D341Med (cell line): ENCODE measurements around the gene NID1.
A peak's percentile ranks its signal among the peaks of the same experiment; 100 is the strongest.

Experiments used
- DNase-seq: peaks from one replicate; pipeline ENCODE4 v3.0.0; 2012; ENCODE audit warnings: low spot score

Gene NID1, protein sequence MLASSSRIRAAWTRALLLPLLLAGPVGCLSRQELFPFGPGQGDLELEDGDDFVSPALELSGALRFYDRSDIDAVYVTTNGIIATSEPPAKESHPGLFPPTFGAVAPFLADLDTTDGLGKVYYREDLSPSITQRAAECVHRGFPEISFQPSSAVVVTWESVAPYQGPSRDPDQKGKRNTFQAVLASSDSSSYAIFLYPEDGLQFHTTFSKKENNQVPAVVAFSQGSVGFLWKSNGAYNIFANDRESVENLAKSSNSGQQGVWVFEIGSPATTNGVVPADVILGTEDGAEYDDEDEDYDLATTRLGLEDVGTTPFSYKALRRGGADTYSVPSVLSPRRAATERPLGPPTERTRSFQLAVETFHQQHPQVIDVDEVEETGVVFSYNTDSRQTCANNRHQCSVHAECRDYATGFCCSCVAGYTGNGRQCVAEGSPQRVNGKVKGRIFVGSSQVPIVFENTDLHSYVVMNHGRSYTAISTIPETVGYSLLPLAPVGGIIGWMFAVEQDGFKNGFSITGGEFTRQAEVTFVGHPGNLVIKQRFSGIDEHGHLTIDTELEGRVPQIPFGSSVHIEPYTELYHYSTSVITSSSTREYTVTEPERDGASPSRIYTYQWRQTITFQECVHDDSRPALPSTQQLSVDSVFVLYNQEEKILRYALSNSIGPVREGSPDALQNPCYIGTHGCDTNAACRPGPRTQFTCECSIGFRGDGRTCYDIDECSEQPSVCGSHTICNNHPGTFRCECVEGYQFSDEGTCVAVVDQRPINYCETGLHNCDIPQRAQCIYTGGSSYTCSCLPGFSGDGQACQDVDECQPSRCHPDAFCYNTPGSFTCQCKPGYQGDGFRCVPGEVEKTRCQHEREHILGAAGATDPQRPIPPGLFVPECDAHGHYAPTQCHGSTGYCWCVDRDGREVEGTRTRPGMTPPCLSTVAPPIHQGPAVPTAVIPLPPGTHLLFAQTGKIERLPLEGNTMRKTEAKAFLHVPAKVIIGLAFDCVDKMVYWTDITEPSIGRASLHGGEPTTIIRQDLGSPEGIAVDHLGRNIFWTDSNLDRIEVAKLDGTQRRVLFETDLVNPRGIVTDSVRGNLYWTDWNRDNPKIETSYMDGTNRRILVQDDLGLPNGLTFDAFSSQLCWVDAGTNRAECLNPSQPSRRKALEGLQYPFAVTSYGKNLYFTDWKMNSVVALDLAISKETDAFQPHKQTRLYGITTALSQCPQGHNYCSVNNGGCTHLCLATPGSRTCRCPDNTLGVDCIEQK

DNA sequence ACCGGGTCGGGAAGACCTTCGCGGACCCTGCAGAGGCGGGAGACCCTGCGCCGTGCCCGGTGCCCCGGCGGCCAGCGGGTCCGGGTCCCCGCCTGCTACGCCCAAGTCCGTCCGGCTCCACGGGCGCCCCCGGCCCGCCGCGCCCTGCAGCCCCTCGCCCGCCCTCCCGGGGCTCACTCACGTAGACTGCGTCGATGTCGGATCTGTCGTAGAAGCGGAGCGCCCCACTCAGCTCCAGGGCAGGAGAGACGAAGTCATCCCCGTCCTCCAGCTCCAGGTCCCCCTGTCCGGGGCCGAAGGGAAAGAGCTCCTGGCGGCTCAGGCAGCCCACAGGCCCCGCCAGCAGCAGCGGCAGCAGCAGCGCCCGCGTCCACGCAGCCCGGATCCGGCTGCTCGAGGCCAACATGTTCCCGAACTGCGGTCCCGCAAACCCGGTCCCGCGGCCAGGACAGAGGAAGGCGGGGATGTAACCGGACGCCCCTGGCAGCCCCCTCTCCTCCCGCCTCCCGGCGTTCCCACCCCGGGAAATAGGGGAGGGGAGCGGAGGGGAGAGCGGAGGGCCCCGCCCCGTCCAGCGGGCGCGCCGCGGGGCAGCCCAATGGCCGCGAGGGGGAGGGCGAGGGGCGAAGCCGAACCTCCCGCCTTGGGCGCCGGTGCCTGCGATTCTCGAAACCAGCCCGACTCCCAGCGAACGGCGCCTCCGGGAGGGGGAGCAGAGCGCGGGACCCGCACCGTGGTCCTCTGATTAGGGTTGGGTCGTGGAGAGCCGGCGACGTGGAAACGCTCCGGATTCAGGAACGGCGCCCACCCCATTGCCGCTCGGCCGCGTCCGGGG, at the start of gene NID1:
Gene NID1, minus strand, starts transcription at position 417 of the 835 bp plus-strand sequence. Its CDS starts 11 bp downstream, at position 406.
- DNase-seq: peak; percentile 85

DNA sequence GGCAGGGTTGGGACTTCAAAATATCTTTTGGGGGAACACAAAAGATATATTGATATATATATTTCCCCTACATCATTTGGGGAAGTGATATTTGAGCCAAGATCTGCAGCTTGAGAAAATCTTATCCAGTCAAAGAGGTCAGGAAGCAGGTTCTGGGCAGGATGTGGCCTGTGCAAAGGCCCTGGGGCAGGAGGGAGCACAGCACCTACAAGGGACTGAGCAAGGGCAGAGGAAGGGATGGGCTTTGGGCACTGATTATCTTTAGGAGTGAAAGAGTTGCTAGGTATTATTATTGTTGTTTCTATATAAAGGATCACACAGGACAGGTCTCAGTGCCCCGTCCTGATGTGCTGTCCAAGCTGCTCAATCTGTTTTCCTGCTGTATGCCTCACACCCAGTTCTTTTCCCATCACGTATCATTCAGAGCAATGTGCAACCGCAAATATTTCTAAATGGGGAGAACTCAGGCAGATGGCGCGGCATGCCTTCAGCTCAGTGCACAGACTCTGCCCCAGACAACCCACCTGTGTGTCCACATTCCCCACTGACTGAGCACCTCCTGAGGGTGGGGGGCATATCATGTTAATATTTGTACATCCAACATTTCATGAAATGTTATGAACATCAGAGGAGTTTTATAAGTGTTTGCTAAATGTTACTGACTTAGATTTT, 49.3 kb upstream of the NID1 start:
- DNase-seq: no peak

DNA sequence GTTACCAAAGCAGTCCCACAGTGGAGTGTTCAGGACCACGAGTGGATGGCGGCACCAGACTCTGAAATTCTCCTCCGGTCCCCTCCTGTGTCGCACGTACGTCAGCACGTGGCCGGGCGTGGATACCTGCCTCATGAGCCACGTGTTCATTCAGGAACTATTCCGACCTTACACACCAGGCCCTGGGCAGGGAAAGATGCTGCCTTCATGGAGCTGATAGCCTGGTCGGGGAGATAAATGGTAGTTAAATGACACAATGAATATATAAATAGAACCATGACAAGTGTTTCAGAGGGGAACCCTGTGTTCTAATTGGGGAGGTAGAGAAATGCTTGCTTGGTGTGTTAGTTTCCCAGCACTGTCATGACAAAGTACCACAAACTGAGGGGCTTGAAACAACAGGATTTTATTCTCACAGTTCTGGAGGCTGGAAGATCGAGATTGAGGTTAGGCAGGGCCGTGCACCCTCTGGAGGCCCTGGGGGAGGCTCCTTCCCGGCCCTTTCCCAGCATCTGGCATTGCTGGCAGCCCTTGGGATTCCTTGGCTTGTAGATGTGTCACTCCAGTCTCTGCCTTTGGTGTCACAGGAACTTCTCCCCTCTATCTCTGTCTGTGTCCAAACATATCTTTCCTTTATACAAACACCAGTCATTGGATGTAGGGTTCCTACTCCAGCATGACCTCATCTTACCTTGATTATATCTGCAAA, 48.6 kb upstream of the NID1 start:
- no peak for DNase-seq

DNA sequence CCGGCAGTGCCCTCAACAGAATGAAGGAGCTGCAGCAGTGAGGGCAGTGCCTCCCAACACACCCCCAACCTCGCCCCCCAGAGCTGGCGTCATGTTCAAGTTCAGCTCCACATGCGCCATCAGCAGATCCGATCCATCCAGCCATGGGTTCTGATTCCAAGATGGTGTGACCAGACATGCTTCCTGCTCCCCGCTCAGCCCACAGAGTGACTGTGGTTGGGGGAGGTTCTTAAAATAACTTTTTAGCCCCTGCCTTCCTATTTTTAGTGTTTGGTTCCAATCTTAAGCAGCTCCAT, 47.4 kb upstream of the NID1 start:
- no peak for DNase-seq

DNA sequence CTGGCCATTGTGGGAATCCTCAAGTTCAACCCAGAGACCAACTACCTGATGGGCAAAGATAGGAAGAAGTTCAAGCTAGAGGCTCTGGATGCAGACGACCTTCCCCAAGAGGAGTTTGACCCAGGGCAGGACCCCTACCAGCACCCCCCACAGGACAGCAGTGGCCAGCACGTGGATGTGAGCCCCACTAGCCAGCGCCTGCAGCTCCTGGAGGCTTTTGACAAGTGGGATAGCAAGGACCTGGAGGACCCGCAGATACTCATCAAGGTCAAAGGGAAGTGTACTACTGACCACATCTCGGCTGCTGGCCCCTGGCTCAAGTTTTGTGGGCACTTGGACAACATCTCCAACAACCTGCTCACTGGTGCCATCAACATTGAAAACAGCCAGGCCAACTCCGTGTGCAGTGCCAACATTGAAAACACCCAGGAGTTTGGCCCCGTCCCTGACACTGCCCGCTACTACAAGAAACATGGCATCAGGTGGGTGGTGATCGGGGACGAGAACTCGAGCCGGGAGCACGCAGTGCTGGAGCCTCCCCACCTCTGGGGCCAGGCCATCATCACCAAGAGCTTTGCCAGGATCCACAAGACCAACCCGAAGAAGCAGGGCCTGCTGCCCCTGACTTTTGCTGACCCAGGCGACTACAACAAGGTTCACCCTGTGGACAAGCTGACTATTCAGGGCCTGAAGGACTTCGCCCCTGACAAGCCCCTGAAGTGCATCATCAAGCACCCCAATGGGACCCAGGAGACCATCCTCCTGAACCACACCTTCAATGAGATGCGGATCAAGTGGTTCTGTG, 46.8 kb upstream of the NID1 start:
- no peak for DNase-seq

DNA sequence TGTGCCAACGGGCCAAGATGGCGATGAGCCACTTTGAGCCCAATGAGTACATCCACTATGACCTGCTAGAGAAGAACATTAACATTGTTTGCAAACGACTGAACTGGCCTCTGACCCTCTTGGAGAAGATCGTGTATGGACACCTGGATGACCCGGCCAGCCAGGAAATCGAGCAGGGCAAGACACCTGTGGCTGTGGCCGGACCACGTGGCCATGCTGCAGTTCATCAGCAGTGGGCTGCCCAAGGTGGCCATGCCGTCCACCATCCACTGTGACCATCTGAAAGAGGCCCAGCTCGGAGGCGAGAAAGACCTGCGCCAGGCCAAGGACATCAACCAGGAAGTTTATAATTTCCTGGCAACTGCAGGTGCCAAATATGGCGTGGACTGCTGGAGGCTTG, 45.2 kb upstream of the NID1 start:
- DNase-seq: no peak

DNA sequence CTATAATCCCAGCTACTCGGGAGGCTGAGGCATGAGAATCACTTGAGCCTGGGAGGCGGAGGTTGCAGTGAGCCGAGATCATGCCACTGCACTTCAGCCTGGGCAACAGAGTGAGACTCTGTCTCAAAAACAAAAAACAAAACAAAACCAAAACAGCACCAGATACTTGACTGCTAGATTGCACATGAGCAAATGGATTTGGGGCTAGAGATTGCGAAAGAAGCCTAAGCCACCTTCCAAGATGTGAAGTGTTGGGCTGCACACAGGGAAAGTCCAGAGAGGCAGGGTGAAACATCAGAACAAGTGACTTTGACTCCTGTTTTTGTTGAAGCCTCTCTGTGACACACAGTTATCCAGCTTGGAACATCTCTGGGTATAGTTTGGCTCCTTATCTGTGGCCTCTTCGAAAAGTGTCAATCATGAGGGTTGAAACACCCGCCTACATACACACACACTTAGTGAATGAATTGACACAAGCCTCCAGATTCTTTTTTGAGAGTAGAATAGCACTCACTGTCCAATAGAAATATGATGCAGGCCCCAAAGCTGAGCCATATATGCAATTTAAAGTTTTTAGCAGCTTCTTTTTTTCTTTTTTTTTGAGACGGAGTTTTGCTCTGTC, 43.2 kb upstream of the NID1 start:
- no peak for DNase-seq

DNA sequence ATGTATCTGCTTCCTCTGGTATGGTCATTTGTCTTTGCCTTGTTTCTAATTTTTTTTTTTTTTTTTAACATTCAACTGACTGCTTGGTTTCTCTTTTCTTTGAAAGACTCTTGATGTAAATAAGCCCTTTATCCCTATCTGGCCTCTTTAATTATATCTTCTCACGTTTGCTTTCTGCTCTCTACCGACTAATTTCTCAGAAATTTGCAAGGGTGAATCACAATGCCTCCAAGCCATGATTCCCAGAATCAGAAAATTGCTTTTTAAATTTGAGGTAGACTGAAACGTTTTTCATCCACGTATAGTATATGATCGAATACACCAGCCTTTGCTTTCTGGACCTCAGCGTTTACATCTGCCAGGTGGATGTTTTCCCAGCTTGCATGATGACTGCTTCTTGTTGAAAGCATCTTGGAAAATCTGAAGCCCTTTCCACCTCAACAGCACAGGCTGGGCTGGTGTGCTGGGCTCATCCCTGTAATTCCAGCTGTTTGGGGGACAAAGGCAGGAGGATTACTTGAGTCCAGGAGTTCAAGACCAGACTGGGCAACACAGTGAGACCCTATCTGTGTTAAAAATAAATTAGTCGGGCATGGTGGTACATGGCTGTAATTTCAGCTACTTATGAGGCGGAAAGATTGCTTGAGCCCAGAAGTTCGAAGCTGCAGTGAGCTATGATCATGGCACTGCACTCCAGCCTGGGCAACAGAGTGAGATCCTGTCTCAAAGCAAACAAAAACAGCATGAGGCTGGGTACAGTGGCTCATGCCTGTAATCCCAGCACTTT, 42.4 kb upstream of the NID1 start:
- DNase-seq: no peak

DNA sequence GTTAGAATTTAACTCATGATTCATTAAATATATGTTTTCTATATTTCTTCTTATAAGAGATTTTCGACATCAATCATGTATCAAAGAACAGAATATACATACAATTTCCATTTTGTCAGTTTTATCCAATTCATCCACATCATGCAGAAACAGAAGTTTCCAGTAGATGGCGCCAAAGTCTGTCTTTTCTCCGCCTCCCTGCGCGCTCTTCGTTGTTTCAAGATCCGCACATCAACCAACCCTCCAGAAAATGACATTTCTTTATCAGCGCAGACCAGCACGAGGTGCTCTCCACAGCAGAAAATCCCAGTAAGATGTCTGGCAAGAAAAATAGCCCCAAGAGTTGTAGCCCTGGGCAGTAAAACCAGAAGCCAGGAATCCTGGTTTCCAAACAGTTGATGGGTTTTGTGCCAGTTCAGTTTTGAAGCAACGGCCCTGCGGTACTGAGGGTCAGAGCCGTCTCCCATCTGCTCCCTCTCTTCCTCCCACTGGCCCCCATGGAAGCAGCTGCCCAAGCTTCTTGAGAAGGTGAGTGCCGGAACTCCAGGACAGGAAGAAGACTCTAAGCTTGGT, 38.8 kb upstream of the NID1 start:
- DNase-seq: peak; percentile 82

DNA sequence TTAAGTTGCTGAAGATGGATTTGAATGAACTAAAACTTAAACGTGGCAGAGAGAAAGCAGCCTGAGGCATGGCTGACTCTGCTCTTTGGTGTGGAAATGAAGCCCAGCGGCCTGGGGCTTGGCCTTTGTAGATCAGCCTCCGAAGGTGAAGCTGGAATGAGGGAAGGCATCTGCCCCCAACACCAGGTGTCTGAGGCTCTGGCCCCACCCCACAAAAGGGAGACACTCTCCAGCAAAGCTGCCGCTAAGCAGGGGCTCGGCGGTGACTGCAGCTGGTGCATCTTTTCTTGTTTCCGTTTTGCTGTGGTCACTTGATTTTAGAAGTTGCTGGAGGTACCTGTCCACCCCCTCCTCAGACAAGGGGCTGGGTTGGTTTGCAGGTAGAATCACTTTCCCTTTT, 38.2 kb upstream of the NID1 start:
- no peak for DNase-seq

DNA sequence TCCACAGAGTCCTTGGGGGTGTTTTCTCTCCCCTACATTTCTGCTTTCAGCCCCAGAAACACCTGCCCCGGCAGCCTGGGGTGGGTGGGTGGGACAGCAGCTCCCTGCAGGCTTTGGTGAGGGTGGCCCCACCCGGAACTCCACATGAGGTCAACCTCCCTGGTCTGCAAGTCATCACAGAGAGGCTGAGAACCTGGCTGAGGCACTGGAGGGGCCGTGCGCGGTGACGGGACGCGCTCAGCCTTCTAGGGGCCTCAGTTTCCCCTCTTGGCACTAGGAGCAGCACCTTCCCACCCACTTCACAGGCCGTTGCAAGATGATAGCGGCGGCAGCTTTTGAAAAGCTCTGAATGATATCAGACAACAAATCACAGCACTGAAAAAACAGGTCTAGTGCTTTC, 37.7 kb upstream of the NID1 start:
- no peak for DNase-seq

DNA sequence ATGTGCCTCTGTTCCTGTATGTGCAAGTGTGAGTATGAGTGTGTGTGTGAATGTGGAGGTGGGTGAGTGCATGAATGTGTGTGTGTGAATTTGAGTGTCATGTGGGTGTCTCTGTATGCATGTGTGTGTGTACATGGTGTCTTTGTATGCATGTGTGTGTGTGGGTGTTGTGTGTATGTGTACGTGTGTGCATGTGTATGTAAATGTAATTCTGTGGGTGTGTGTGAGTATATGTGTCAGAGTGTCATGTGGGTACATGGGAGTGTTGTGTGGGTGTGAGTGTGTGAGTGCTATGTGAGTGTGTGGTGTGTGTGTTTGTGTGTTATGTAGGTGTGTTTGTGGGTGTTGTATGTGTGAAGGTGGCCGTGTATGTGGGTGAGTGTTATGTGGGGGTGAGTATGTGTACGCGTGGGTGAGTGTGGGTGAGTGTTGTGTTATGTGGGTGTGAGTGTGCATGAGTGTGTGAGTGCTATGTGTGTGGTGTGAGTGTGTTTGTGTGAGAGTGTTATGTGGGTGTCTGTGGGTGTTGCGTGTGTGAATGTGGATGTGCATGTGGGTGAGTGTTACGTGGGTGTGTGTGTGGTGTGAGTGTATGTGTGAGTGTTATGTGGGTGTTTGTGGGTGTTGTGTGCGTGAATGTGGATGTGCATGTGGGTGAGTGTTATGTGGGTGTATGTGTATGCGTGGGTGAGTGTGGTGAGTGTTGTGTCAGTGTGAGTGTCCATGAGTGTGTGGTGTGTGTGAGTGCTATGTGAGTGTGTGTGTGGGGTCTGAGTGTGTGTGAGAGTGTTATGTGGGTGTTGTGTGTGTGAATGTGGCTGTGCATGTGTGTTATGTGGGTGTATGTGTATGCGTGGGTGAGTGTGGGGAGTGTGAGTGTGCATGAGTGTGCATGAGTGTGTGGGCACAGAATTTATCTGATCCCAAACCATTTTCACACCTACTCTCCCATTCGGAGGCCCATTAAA, 36.6 kb upstream of the NID1 start:
- no peak for DNase-seq

DNA sequence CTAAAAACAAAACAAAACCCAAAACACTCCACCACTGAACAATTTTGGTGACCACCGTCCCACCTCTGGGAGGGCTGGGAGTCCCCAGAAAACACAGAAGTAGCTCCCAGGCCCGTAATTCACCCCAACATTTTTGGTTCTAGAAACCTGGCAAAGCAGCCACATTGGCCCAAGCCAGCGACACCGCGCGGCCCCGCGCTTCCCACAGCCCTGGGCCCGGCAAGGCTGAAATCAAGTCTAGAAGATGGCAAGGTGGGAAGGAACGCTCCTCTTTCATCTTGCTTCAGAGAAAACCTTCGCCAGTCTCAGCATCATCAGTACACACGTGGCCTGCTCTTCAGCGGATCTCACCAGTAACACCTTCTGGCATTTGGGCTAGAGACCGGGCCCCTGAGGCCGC, 35.9 kb upstream of the NID1 start:
- DNase-seq: no peak

DNA sequence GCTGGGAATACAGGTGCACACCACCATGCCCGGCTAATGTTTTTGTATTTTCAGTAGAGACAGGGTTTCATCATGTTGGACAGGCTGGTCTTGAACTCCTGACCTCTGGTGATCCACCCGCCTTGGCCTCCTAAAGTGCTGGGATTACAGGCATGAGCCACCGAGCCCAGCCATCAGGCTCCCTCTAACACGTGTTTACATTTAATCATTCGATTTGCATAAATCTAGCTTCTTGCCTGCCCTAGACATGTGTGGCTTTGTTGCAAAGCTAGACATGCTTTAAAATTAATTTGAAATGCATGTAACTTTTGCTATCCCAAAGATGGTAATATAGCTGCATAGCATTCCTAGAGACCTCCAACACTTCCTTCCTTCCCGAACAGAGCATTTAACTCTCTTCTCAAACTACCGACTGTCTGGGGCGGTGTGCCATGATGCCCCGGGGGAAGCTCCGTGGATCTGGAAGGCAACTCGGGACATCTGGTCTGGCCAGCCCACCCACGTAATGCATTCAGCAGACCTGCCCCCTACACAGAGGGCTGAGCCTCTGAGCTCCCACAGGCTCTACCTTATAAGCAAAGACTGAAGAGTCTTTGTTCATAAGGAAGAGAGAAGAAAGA, 34.6 kb upstream of the NID1 start:
- no peak for DNase-seq

DNA sequence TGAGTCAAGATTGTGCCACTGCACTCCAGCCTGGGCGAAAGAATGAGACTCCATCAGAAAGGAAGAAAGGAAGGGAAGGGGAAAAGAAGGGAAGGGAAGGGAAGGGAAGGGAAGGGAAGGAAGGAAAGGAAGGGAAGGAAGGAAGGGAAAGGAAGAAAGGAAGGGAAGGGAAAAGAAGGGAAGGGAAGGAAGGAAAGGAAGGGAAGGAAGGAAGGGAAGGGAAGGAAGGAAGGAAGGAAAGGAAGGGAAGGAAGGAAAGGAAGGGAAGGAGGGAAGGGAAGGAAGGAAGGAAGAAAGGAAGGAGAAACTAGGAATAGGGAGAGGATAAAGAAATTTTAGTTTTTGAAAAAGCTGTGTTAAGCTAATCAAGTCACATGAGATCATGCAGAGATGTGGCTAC, 33.4 kb upstream of the NID1 start:
- no peak for DNase-seq
